Measurements from ENCODE around the gene EDN3.

Gene EDN3

GRCh38 chr20:59360934-59361333 is 60.5 kb downstream of the EDN3 start:
- no peak for DNase-seq (ENCODE audit: low read depth in 2 of 3, low spot score in 2 of 3)

- DNase-seq (ENCODE audit: low read depth in 2 of 3, low spot score in 2 of 3), result no peak
Measured at GRCh38 chr20:59361411-59361810, 61.0 kb downstream of the EDN3 start.

- no peak for DNase-seq (ENCODE audit: low read depth in 2 of 3, low spot score in 2 of 3)
Measured at GRCh38 chr20:59363101-59363500, 62.7 kb downstream of the EDN3 start.

GRCh38 chr20:59364611-59365010 is 64.2 kb downstream of the EDN3 start:
- DNase-seq (ENCODE audit: low read depth in 2 of 3, low spot score in 2 of 3), result no peak

- DNase-seq (ENCODE audit: low read depth in 2 of 3, low spot score in 2 of 3), result no peak
Measured at GRCh38 chr20:59365611-59366285, 65.3 kb downstream of the EDN3 start.

- no peak for DNase-seq (ENCODE audit: low read depth in 2 of 3, low spot score in 2 of 3)
Measured at GRCh38 chr20:59371431-59371830, 71.0 kb downstream of the EDN3 start.

- DNase-seq (ENCODE audit: low read depth in 2 of 3, low spot score in 2 of 3), result no peak
Measured at GRCh38 chr20:59374261-59374660, 73.8 kb downstream of the EDN3 start.

GRCh38 chr20:59375541-59375940 is 75.1 kb downstream of the EDN3 start:
- no peak for DNase-seq (ENCODE audit: low read depth in 2 of 3, low spot score in 2 of 3)
